MCF 10A (cell line): ENCODE data around the gene LNPEP. TPM values are rescaled to one million over a fixed set of nuclear protein-coding genes. Genes with fewer than 3 reads are reported as not detected.

Source experiments
- BruUV-seq: library from RNA; stranded (reverse); fragments of 400-500 nt; replicated peaks from 2 replicates; lab custom pipeline; 2021; lab: Mats Ljungman, UMichigan
- CTCF ChIA-PET: fragments of 300-600 bp; sonication (Branson Sonifier 250); formaldehyde crosslinking; extraction: SDS; loops from one replicate; lab custom pipeline; 2021; ENCODE audit warnings: antibody characterized with exemption, inconsistent platforms; lab: Yijun Ruan, JAX
- POLR2A ChIA-PET: fragments of 300-600, 350-650 bp; sonication (Branson Sonifier 250); formaldehyde crosslinking; extraction: SDS; loops from one replicate; lab custom pipeline; 2020; ENCODE audit warnings: antibody characterized with exemption, inconsistent platforms; lab: Yijun Ruan, JAX
- DNase-seq: peaks from one replicate; pipeline ENCODE4 v3.0.0-alpha.2; 2018; ENCODE audit not compliant: unreplicated experiment
- H3K27ac Mint-ChIP-seq: one replicate; pipeline ENCODE4 v1.8.0; 2022; ENCODE audit warnings: mild to moderate bottlenecking, low read depth, mixed read lengths; ENCODE audit not compliant: unreplicated experiment
- H3K27me3 Mint-ChIP-seq: one replicate; pipeline ENCODE4 v1.8.0; 2022; ENCODE audit warnings: mixed read lengths; ENCODE audit not compliant: insufficient read depth, unreplicated experiment
- H3K36me3 Mint-ChIP-seq: one replicate; pipeline ENCODE4 v1.8.0; 2022; ENCODE audit warnings: mild to moderate bottlenecking, moderate library complexity, mixed read lengths; ENCODE audit not compliant: insufficient read depth, unreplicated experiment
- H3K4me1 Mint-ChIP-seq: one replicate; pipeline ENCODE4 v1.8.0; 2022; ENCODE audit warnings: mixed read lengths; ENCODE audit not compliant: insufficient read depth, unreplicated experiment
- H3K4me3 Mint-ChIP-seq: one replicate; pipeline ENCODE4 v1.8.0; 2022; ENCODE audit warnings: mild to moderate bottlenecking, moderate library complexity, mixed read lengths; ENCODE audit not compliant: unreplicated experiment
- H3K9me3 Mint-ChIP-seq: one replicate; pipeline ENCODE4 v1.8.0; 2022; ENCODE audit warnings: mixed read lengths; ENCODE audit not compliant: unreplicated experiment
- intact Hi-C: fragments of 100-400 bp; cut with micrococcal nuclease; formaldehyde crosslinking; loops from 2 replicates; pipeline ENCODE4 v1.14.1; 2022
- total RNA-seq: library from RNA; stranded (reverse); gene quantifications from 2 replicates; pipeline ENCODE4 v1.2.3, GENCODE V29; 2022
- TF ChIP-seq, protein P1 (sequence below): fragments of 200-600 bp; IDR thresholded peaks from one replicate; pipeline ENCODE4 v1.8.0; 2022; ENCODE audit warnings: antibody characterized with exemption, mild to moderate bottlenecking; ENCODE audit not compliant: unreplicated experiment

LNPEP gene
- total RNA-seq, 1 experiment from 2014 or later = 26.4 TPM

DNA sequence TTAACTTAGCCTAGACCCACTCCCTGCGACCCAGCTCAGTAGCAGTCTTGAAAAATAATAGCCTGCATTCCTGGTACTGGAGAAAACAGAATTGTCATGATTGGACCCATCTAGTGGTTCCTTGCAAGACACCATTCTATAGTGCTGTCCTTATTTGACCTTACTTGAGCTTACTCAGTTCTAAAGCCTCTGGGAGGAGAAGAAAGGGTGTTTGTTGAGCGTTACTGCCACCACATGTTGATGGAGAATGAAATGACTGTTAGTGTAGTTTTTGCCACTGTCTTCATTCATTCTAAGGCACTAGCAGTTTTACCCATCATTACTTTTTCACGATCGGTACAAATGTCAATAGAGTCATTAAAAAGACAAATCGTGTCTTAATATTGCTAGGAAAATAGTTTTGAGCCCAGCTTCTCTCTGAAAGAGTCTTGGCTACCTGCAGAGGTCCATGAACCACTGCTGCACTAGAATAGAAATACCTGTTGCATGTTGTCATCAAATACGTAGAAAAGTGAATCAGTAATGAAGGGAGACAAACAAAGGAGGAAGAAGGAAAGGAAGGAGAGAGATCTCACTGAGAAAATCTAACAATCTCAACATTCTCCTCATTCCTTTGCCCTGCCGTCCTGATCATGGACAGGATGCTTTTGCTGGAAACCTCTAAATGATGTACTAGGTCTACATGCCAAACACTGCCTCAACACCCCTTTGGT, 110.5 kb downstream of the LNPEP start:
- H3K36me3 Mint-ChIP-seq = no peaks in the 10 kb centered on the region
- TF ChIP-seq, protein P1, sequence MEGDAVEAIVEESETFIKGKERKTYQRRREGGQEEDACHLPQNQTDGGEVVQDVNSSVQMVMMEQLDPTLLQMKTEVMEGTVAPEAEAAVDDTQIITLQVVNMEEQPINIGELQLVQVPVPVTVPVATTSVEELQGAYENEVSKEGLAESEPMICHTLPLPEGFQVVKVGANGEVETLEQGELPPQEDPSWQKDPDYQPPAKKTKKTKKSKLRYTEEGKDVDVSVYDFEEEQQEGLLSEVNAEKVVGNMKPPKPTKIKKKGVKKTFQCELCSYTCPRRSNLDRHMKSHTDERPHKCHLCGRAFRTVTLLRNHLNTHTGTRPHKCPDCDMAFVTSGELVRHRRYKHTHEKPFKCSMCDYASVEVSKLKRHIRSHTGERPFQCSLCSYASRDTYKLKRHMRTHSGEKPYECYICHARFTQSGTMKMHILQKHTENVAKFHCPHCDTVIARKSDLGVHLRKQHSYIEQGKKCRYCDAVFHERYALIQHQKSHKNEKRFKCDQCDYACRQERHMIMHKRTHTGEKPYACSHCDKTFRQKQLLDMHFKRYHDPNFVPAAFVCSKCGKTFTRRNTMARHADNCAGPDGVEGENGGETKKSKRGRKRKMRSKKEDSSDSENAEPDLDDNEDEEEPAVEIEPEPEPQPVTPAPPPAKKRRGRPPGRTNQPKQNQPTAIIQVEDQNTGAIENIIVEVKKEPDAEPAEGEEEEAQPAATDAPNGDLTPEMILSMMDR = no peak
- no peak overlapping the region for H3K27ac Mint-ChIP-seq
- no peaks in the 10 kb centered on the region for H3K4me1 Mint-ChIP-seq
- POLR2A ChIA-PET = no interaction called here
- intact Hi-C loops = no loop called here
- H3K9me3 Mint-ChIP-seq = peaks cover 11% of the 10 kb centered on the region
- CTCF ChIA-PET = interaction anchor here (0.8 to 1.6 kb wide), 2 partner anchors 108 to 178 kb away, joined by 4 to 8 read pairs; no protein-coding TSS in a partner anchor
- peaks cover 31% of the 10 kb centered on the region for H3K27me3 Mint-ChIP-seq
- no TSS peak for BruUV-seq
- H3K4me3 Mint-ChIP-seq = no peak overlapping the region
- DNase-seq = peak; percentile 20

DNA sequence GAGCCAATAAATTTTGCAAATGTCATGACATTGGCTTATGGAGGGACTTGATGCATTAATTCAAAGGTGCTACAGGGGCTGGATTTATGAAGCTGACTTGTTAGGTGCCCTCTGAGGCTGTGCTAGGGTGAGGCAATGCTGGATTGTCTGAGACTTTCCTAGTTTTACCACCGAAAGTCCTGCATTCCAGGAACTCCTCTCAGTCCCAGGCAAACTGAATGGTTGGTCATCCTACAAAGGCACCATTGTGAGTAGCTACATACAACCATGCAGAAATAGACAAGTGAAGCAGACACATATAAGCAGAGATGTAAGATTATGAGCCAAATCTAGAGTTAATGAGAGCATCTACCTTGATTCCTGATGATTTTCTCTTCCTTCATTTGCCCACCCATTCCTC, 111.2 kb downstream of the LNPEP start:
- no peak overlapping the region for H3K27ac Mint-ChIP-seq
- peaks cover 16% of the 10 kb centered on the region for H3K9me3 Mint-ChIP-seq
- no peaks in the 10 kb centered on the region for H3K4me1 Mint-ChIP-seq
- POLR2A ChIA-PET = no interaction called here
- H3K27me3 Mint-ChIP-seq = peaks cover 32% of the 10 kb centered on the region
- CTCF ChIA-PET = interaction anchor here (0.7 to 1.1 kb wide), 2 partner anchors 94 to 445 kb away, joined by 5 read pairs; no protein-coding TSS in a partner anchor
- TF ChIP-seq, protein P1 = no peak
- BruUV-seq = no TSS peak
- intact Hi-C loops = no loop called here
- no peak for DNase-seq
- no peaks in the 10 kb centered on the region for H3K36me3 Mint-ChIP-seq
- H3K4me3 Mint-ChIP-seq = no peak overlapping the region

DNA sequence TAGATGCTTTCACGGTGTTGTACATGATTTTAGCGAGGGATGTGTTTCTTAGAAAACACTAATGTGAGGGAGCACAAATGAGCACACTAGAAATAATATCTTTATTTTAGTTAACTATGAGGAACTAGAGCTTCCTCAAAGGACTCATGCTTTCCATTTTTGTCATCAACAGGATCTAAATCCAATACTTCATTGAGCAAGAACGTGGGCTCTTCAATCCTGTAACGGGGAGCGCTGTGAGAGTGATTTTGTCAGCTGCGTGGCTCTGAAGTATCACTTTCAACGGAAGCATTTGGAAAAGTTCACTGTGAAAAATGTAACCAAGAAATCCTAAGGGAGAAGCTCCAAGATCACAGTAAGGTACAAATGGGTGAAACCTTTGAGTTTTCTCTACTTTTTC, 113.3 kb downstream of the LNPEP start:
- ChIA-PET POLR2A (interaction anchor here (0.7 kb wide), 1 partner anchor 100 kb away, joined by 3 read pairs; no protein-coding TSS in a partner anchor), CTCF (interaction anchor here (0.6 to 1.4 kb wide), 2 partner anchors 34 to 93 kb away, joined by 3 to 5 read pairs; partner anchors contain the start of gene LIX1)
- H3K4me1 Mint-ChIP-seq = no peaks in the 10 kb centered on the region
- H3K36me3 Mint-ChIP-seq = no peaks in the 10 kb centered on the region
- H3K27ac Mint-ChIP-seq = no peak overlapping the region
- peaks cover 28% of the 10 kb centered on the region for H3K9me3 Mint-ChIP-seq
- no peak for DNase-seq
- no TSS peak for BruUV-seq
- H3K27me3 Mint-ChIP-seq = peaks cover 44% of the 10 kb centered on the region
- TF ChIP-seq, protein P1 = no peak
- H3K4me3 Mint-ChIP-seq = no peak overlapping the region
- intact Hi-C loops = no loop called here

DNA sequence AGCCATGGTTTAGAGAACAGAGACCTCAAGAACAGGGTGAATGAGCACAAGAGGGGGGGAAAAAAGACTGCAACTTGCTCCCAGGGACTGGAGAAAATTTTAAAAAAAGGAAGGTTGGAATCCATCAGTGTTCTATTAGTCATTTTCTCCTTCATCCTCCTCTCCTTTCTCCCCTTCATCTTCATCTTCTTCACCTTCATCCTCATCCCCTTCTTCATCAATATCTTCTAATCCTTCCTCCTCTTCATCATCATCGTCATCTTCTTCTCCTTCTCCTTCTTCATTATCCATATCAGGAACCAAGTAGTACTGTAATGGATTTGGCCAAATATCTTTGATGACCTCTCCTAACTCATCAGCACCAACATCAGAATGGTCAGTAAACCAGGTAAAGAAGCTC, 120.4 kb downstream of the LNPEP start:
- intact Hi-C loops = no loop called here
- Mint-ChIP-seq H3K27ac (no peak overlapping the region), H3K9me3 (peaks cover 18% of the 10 kb centered on the region), H3K4me3 (no peak overlapping the region), H3K36me3 (no peaks in the 10 kb centered on the region), H3K27me3 (peaks cover 52% of the 10 kb centered on the region), H3K4me1 (no peaks in the 10 kb centered on the region)
- TF ChIP-seq, protein P1 = no peak
- ChIA-PET CTCF (no interaction called here), POLR2A (interaction anchor here (0.7 kb wide), 1 partner anchor 44 kb away, joined by 3 read pairs; no protein-coding TSS in a partner anchor)
- no peak for DNase-seq
- BruUV-seq = no TSS peak
